HCT116 (cell line): ENCODE measurements around the gene PIM1. TPM values are rescaled to one million over a fixed set of nuclear protein-coding genes. Genes with fewer than 3 reads are reported as not detected.

Source experiments
- ATAC-seq: fragments of 200-7000 bp; cut with Tn5 transposase; 2 replicates; pipeline ENCODE4 v1.9.1; 2020; ENCODE audit warnings: mild to moderate bottlenecking, moderate library complexity
- BruUV-seq: library from RNA; stranded (reverse); fragments of 400-500 nt; replicated peaks from 2 replicates; lab custom pipeline; 2021; lab: Mats Ljungman, UMichigan
- CTCF ChIA-PET: fragments of 300-600 bp; sonication (Branson Sonifier 250); formaldehyde crosslinking; loops from one replicate; lab custom pipeline; 2021; ENCODE audit warnings: antibody characterized with exemption; lab: Charles Lee
- POLR2A ChIA-PET: fragments of 300-600, 350-600 bp; sonication (Branson Sonifier 250); formaldehyde crosslinking; loops from one replicate; lab custom pipeline; 2021; ENCODE audit warnings: antibody characterized with exemption; lab: Charles Lee
- RAD21 ChIA-PET, 2 experiments: fragments of 300-600 bp; sonication (Branson Sonifier 250); formaldehyde crosslinking; loops; one replicate each; lab custom pipeline; 2023; ENCODE audit warnings: low total read pairs in 2 of 2; ENCODE audit not compliant: uncharacterized antibody in 2 of 2, unreplicated experiment in 2 of 2, low non-redundant PET in 1 of 2; lab: Charles Lee
- DNase-seq: peaks from one replicate; pipeline ENCODE4 v3.0.0-alpha.2; 2010; ENCODE audit warnings: low read depth, low spot score
- H2AFZ ChIP-seq: fragments of 200-600 bp; shearing (Covaris generic), sonication (generic); 2 replicates; pipeline ENCODE4 v1.6.1; 2017; ENCODE audit warnings: low read depth, mixed run types, mixed read lengths, antibody characterized with exemption, low read length; ENCODE audit not compliant: poor library complexity, severe bottlenecking
- H3K27ac ChIP-seq: 2 replicates; pipeline ENCODE4 v1.5.1; 2012; ENCODE audit warnings: low read depth, low read length
- H3K27me3 ChIP-seq: fragments of 200-600 bp; sonication (generic); 2 replicates; pipeline ENCODE4 v1.6.1; 2016; ENCODE audit warnings: mixed run types, low read length, mixed read lengths; ENCODE audit not compliant: insufficient read depth
- H3K36me3 ChIP-seq, 2 experiments: fragments of 200-500 bp in 1 of 2; fragments of 200-600 bp in 1 of 2; sonication (Bioruptor generic) in 1 of 2; sonication (generic) in 1 of 2; 2 replicates each; pipeline versions ENCODE4 v1.5.1 to v1.6.1; 2014 to 2016; ENCODE audit warnings: low read length in 2 of 2, inconsistent platforms in 1 of 2, mixed read lengths in 1 of 2, mixed run types in 1 of 2; ENCODE audit not compliant: insufficient read depth in 2 of 2, control insufficient read depth in 1 of 2
- H3K4me1 ChIP-seq, 2 experiments: fragments of 200-600 bp in 1 of 2; sonication (generic) in 1 of 2; 2 replicates each; pipeline versions ENCODE4 v1.5.1 to v1.6.1; 2012 to 2017; ENCODE audit warnings: low read length in 2 of 2, inconsistent platforms in 1 of 2, mild to moderate bottlenecking in 1 of 2, mixed read lengths in 1 of 2, mixed run types in 1 of 2, moderate library complexity in 1 of 2; ENCODE audit not compliant: insufficient read depth in 2 of 2, control insufficient read depth in 1 of 2
- H3K4me2 ChIP-seq: fragments of 200-600 bp; sonication (generic); 2 replicates; pipeline ENCODE4 v1.6.1; 2017; ENCODE audit warnings: mixed run types, low read length, mixed read lengths
- H3K4me3 ChIP-seq, 2 experiments: fragments of 200-600 bp in 1 of 2; sonication (generic) in 1 of 2; replicated peaks in 1 of 2; 2 replicates each; pipeline ENCODE4 v1.5.1; 2011 to 2016; ENCODE audit warnings: low read length in 2 of 2, control low read depth in 1 of 2, low read depth in 1 of 2, mild to moderate bottlenecking in 1 of 2, mixed read lengths in 1 of 2, mixed run types in 1 of 2
- H3K79me2 ChIP-seq: fragments of 200-600 bp; sonication (generic); 2 replicates; pipeline ENCODE4 v1.6.1; 2017; ENCODE audit warnings: mild to moderate bottlenecking, mixed run types, low read length, moderate library complexity, mixed read lengths; ENCODE audit not compliant: insufficient read depth
- H3K9ac ChIP-seq: fragments of 200-600 bp; sonication (generic); 2 replicates; pipeline ENCODE4 v1.6.1; 2016; ENCODE audit warnings: low read length, mixed read lengths
- H3K9me2 ChIP-seq: fragments of 200-600 bp; sonication (generic), shearing (Covaris generic); 2 replicates; pipeline ENCODE4 v1.6.1; 2017; ENCODE audit warnings: mixed run types, mild to moderate bottlenecking, moderate library complexity; ENCODE audit not compliant: insufficient read depth
- H3K9me3 ChIP-seq, 2 experiments: fragments of 200-500 bp in 1 of 2; fragments of 200-600 bp in 1 of 2; sonication (Bioruptor generic) in 1 of 2; sonication (generic) in 1 of 2; 2 replicates each; pipeline ENCODE4 v1.6.1; 2014 to 2017; ENCODE audit warnings: low read length in 2 of 2, mixed read lengths in 2 of 2, inconsistent platforms in 1 of 2, low read depth in 1 of 2, mild to moderate bottlenecking in 1 of 2, mixed run types in 1 of 2, moderate library complexity in 1 of 2; ENCODE audit not compliant: control insufficient read depth in 1 of 2, insufficient read depth in 1 of 2
- H4K20me1 ChIP-seq: fragments of 200-600 bp; sonication (generic), shearing (Covaris generic); 2 replicates; pipeline ENCODE4 v1.6.1; 2017; ENCODE audit warnings: mixed run types, mild to moderate bottlenecking, moderate library complexity; ENCODE audit not compliant: insufficient read depth
- CTCF ChIP-seq, 3 experiments: fragments of 200-600 bp in 1 of 3; sonication (generic) in 1 of 3; IDR thresholded peaks in 2 of 3; conservative IDR thresholded peaks in 1 of 3; 2 replicates each; pipeline ENCODE4 v1.5.1; 2012 to 2017; ENCODE audit warnings: low read depth in 2 of 3, low read length in 2 of 3, antibody characterized with exemption in 1 of 3, borderline replicate concordance in 1 of 3, control low read depth in 1 of 3, mild to moderate bottlenecking in 1 of 3, mixed read lengths in 1 of 3, mixed run types in 1 of 3, moderate library complexity in 1 of 3; ENCODE audit not compliant: insufficient read depth in 1 of 3
- EZH2phosphoT487 ChIP-seq: fragments of 200-600 bp; IDR thresholded peaks from 2 replicates; pipeline ENCODE4 v1.6.1; 2018; ENCODE audit warnings: antibody characterized with exemption, borderline replicate concordance
- JUND ChIP-seq: IDR thresholded peaks from 2 replicates; pipeline ENCODE4 v1.6.1; 2012
- MAX ChIP-seq: IDR thresholded peaks from 2 replicates; pipeline ENCODE4 v1.6.1; 2012
- POLR2AphosphoS5 ChIP-seq: IDR thresholded peaks from 2 replicates; pipeline ENCODE4 v1.6.1; 2011; ENCODE audit warnings: mild to moderate bottlenecking, low read depth, low read length, moderate library complexity
- SIN3A ChIP-seq: IDR thresholded peaks from 2 replicates; pipeline ENCODE4 v1.6.1; 2012; ENCODE audit warnings: low read depth
- SP1 ChIP-seq: IDR thresholded peaks from 2 replicates; pipeline ENCODE4 v1.6.1; 2012; ENCODE audit warnings: low read depth
- SRF ChIP-seq: IDR thresholded peaks from 2 replicates; pipeline ENCODE4 v1.6.1; 2012; ENCODE audit warnings: low read depth
- TCF7L2 ChIP-seq: IDR thresholded peaks from 2 replicates; pipeline ENCODE4 v1.7.0; 2011; ENCODE audit warnings: borderline replicate concordance, inconsistent platforms; ENCODE audit not compliant: insufficient read depth, insufficient read length; ENCODE audit errors: extremely low read depth
- YY1 ChIP-seq: IDR thresholded peaks from 2 replicates; pipeline ENCODE4 v1.6.1; 2011; ENCODE audit warnings: low read length, low read depth, moderate library complexity, mild to moderate bottlenecking; ENCODE audit not compliant: insufficient replicate concordance; ENCODE audit errors: extremely low read depth
- intact Hi-C: fragments of 100-400 bp; cut with micrococcal nuclease; formaldehyde crosslinking; loops from 2 replicates; pipeline ENCODE4 v1.10.0; 2022
- total RNA-seq: library from RNA; stranded (reverse); gene quantifications from one replicate; pipeline ENCODE4 v1.2.1, GENCODE V29; 2021; ENCODE audit not compliant: unreplicated experiment

The PIM1 gene
- total RNA-seq, 1 experiment from 2014 or later = 26.2 TPM

- Histone ChIP-seq H3K4me1 (peaks cover 0 to 4% of the 10 kb centered on the region in 2 experiments; a peak in 2 of 4 replicates), H3K79me2 (no peaks in the 10 kb centered on the region), H3K9ac (no peak overlapping the region), H3K9me2 (no peaks in the 10 kb centered on the region), H3K36me3 (no peaks in the 10 kb centered on the region), H2AFZ (no peak overlapping the region), H3K27me3 (no peaks in the 10 kb centered on the region), H4K20me1 (no peaks in the 10 kb centered on the region), H3K9me3 (no peaks in the 10 kb centered on the region), H3K4me2 (no peak overlapping the region), H3K27ac (no peak overlapping the region), H3K4me3 (no peak overlapping the region)
- TF ChIP-seq SIN3A = no peak
- TF ChIP-seq CTCF (IDR thresholded peaks at IDR 0.05 in 2 of 3, conservative IDR thresholded peaks at IDR 0.05 in 1 of 3; ENCODE audit: borderline replicate concordance in 1 of 3, insufficient read depth in 1 of 3, low read depth in 2 of 3, low read length in 2 of 3) = no peak
- no peak for TF ChIP-seq EZH2phosphoT487
- no peak for TF ChIP-seq MAX
- intact Hi-C loops = no loop called here
- BruUV-seq = no TSS peak
- ATAC-seq = no peak
- CTCF ChIA-PET = no interaction called here
- DNase-seq = no peak
- POLR2A ChIA-PET = no interaction called here
- RAD21 ChIA-PET = no interaction called here
Measured at GRCh38 chr6:37155394-37156312, 14.3 kb upstream of the PIM1 start.

GRCh38 chr6:37158508-37158907 lies 11.4 kb upstream of the PIM1 start:
- H3K9me3 ChIP-seq = no peaks in the 10 kb centered on the region
- H3K9me2 ChIP-seq = no peaks in the 10 kb centered on the region
- no peak overlapping the region for H2AFZ ChIP-seq
- RAD21 ChIA-PET = no interaction called here
- POLR2A ChIA-PET = no interaction called here
- H3K4me1 ChIP-seq = no peaks in the 10 kb centered on the region
- intact Hi-C loops = no loop called here
- H3K36me3 ChIP-seq = no peaks in the 10 kb centered on the region
- no peaks in the 10 kb centered on the region for H4K20me1 ChIP-seq
- H3K79me2 ChIP-seq = no peaks in the 10 kb centered on the region
- ATAC-seq = no peak
- H3K9ac ChIP-seq = no peak overlapping the region
- CTCF ChIA-PET = interaction anchor here (1.3 to 1.6 kb wide), 2 partner anchors 10 to 141 kb away, joined by 3 to 4 read pairs; no protein-coding TSS in a partner anchor
- H3K27ac ChIP-seq = no peak overlapping the region
- no peak overlapping the region for H3K4me3 ChIP-seq
- no peak overlapping the region for H3K4me2 ChIP-seq
- no peak for DNase-seq
- no TSS peak for BruUV-seq
- TF ChIP-seq POLR2AphosphoS5 = no peak
- TF ChIP-seq EZH2phosphoT487 = no peak
- no peak for TF ChIP-seq YY1
- TF ChIP-seq TCF7L2 = no peak
- TF ChIP-seq JUND = no peak
- TF ChIP-seq SRF = no peak
- TF ChIP-seq SP1 = no peak
- H3K27me3 ChIP-seq = no peaks in the 10 kb centered on the region
